Measurements from ENCODE around the gene INPPL1. TPM values are rescaled to one million over a fixed set of nuclear protein-coding genes. Genes with fewer than 3 reads are reported as not detected.
A peak's percentile ranks its signal among the peaks of the same experiment; 100 is the strongest.

The INPPL1 gene
- total and polyA plus RNA-seq, 10 donors = 28.2 to 177 (median 126) TPM

- no peak for TF ChIP-seq POLR2A (IDR thresholded peaks at IDR 0.05)
- no peak for TF ChIP-seq POLR2AphosphoS5 (IDR thresholded peaks at IDR 0.05)
- no peak for TF ChIP-seq CTCF (IDR thresholded peaks at IDR 0.05 in 8 of 11, conservative IDR thresholded peaks at IDR 0.05 in 3 of 11)
- Histone ChIP-seq H3K27me3 (replicated peaks in 1 of 7) (no peaks in the 10 kb centered on the region), H3K27ac (peak overlapping the region; percentile 95 to 98 (median 97)), H3K9me3 (no peaks in the 10 kb centered on the region), H3K4me1 (peaks cover 14 to 61% (median 42%) of the 10 kb centered on the region in 6 donors), H3K36me3 (peaks cover 0 to 27% (median 8%) of the 10 kb centered on the region in 6 donors), H3K4me3 (peak overlapping the region; percentile 73 to 97 (median 81))
- intact Hi-C loops (cut with DNase I; ENCODE audit: low total_unique reads) = no loop called here
- peak; percentile 93 for DNase-seq
- 0 to 1% (median 1%) methylated on average over 24 to 84 of the region's 84 CpGs for WGBS, 5 donors
Observed at GRCh38 chr11:72223615-72224563, 678 bp upstream of the INPPL1 start.

- Histone ChIP-seq H3K36me3 (peaks cover 2 to 43% (median 24%) of the 10 kb centered on the region in 6 donors), H3K4me1 (peaks cover 14 to 60% (median 42%) of the 10 kb centered on the region in 6 donors), H3K27ac (peak overlapping the region; percentile 60 to 98 (median 96)), H3K27me3 (replicated peaks in 1 of 7) (no peaks in the 10 kb centered on the region), H3K9me3 (no peaks in the 10 kb centered on the region), H3K4me3 (peak overlapping the region; percentile 73 to 97 (median 81))
- DNase-seq = peak; percentile 80
- TF ChIP-seq CTCF (IDR thresholded peaks at IDR 0.05 in 8 of 11, conservative IDR thresholded peaks at IDR 0.05 in 3 of 11) (no peak), POLR2A (IDR thresholded peaks at IDR 0.05) (no peak), POLR2AphosphoS5 (IDR thresholded peaks at IDR 0.05) (no peak)
- WGBS, 5 donors = 8 to 12% (median 11%) methylated on average over 11 of the region's 11 CpGs
- intact Hi-C loops (cut with DNase I; ENCODE audit: low total_unique reads) = no loop called here
Observed at GRCh38 chr11:72225411-72225951, 914 bp downstream of the INPPL1 start.

- TF ChIP-seq POLR2AphosphoS5 (IDR thresholded peaks at IDR 0.05) (no peak), CTCF (IDR thresholded peaks at IDR 0.05 in 8 of 11, conservative IDR thresholded peaks at IDR 0.05 in 3 of 11) (no peak), POLR2A (IDR thresholded peaks at IDR 0.05) (no peak)
- Histone ChIP-seq H3K27ac (no peak overlapping the region), H3K36me3 (peaks cover 4 to 55% (median 36%) of the 10 kb centered on the region in 6 donors), H3K27me3 (replicated peaks in 1 of 7) (no peaks in the 10 kb centered on the region), H3K4me3 (no peak overlapping the region), H3K4me1 (peaks cover 14 to 48% (median 31%) of the 10 kb centered on the region in 6 donors), H3K9me3 (no peaks in the 10 kb centered on the region)
- 83 to 97% (median 92%) methylated on average over 4 to 5 of the region's 5 CpGs for WGBS, 5 donors
- intact Hi-C loops (cut with DNase I; ENCODE audit: low total_unique reads) = no loop called here
- peak; percentile 64 for DNase-seq
Observed at GRCh38 chr11:72226701-72227100, 2.1 kb downstream of the INPPL1 start.
